GM21528 (cell line): ENCODE results near the gene GPR132.
"Not testable (repeated sequence)": the region's sequence is repeated elsewhere in the genome, so short reads cannot be mapped to it uniquely, and the experiment has no call there.

Experiments used
- ATAC-seq: cut with Tn5 transposase; IDR thresholded peaks from one replicate; pipeline ENCODE4 v1.9.1; 2021; ENCODE audit warnings: mild to moderate bottlenecking, moderate library complexity; ENCODE audit not compliant: unreplicated experiment, low FRiP score

The GPR132 gene

GRCh38 chr14:105063506-105063905 lies 1.7 kb downstream of the GPR132 start:
- ATAC-seq, result not testable (repeated sequence)

GRCh38 chr14:105063056-105063455 lies 2.2 kb downstream of the GPR132 start:
- ATAC-seq, result no peak

- no peak for ATAC-seq
These were observed 3.2 kb downstream of the GPR132 start for GRCh38 chr14:105062048-105062433.

- ATAC-seq, result no peak
These were observed 3.7 kb downstream of the GPR132 start for GRCh38 chr14:105061428-105062047.

- ATAC-seq, result no peak
These were observed 4.3 kb downstream of the GPR132 start for GRCh38 chr14:105060751-105061427.

GRCh38 chr14:105059925-105060565 lies 5.2 kb downstream of the GPR132 start:
- no peak for ATAC-seq

- no peak for ATAC-seq
These were observed 6.0 kb downstream of the GPR132 start for GRCh38 chr14:105059035-105059924.

- ATAC-seq, result no peak
These were observed 6.7 kb downstream of the GPR132 start for GRCh38 chr14:105058521-105059034.

GRCh38 chr14:105056303-105056831 lies 8.9 kb downstream of the GPR132 start:
- no peak for ATAC-seq

- no peak for ATAC-seq
These were observed 9.4 kb downstream of the GPR132 start for GRCh38 chr14:105055736-105056302.

GRCh38 chr14:105055334-105055733 lies 9.9 kb downstream of the GPR132 start:
- ATAC-seq, result no peak

GRCh38 chr14:105053996-105054395 lies 11.2 kb downstream of the GPR132 start:
- no peak for ATAC-seq

GRCh38 chr14:105053421-105053820 lies 11.8 kb downstream of the GPR132 start:
- ATAC-seq, result no peak

- no peak for ATAC-seq
These were observed 13.1 kb downstream of the GPR132 start for GRCh38 chr14:105052110-105052458.

- no peak for ATAC-seq
These were observed 13.8 kb downstream of the GPR132 start for GRCh38 chr14:105051182-105052109.

- no peak for ATAC-seq
These were observed 14.7 kb downstream of the GPR132 start for GRCh38 chr14:105050551-105050897.

GRCh38 chr14:105049753-105050550 lies 15.3 kb downstream of the GPR132 start:
- ATAC-seq, result no peak

- no peak for ATAC-seq
These were observed 17.8 kb downstream of the GPR132 start for GRCh38 chr14:105047283-105048016.
